Left lung (tissue), 10 donors: Measurements from ENCODE around the gene EIPR1. TPM values are rescaled to one million over a fixed set of nuclear protein-coding genes. Genes with fewer than 3 reads are reported as not detected.

Experiments
- ATAC-seq: fragments of 200-7000 bp; cut with Tn5 transposase; one replicate; pipeline ENCODE4 v1.9.1; 2020; ENCODE audit warnings: moderate library complexity
- DNase-seq, 4 donors: peaks; one replicate each; pipeline ENCODE4 v3.0.0-alpha.2; 2013 to 2020
- H3K27ac ChIP-seq, 2 donors: fragments of 200-600 bp; sonication (generic) in 1 of 2; one replicate each; pipeline versions ENCODE4 v1.5.0 to v1.8.0; 2020 to 2021
- H3K27me3 ChIP-seq, 2 donors: fragments of 200-600 bp; sonication (generic) in 1 of 2; one replicate each; pipeline versions ENCODE4 v1.5.0 to v1.8.0; 2020 to 2021
- H3K36me3 ChIP-seq, 2 donors: fragments of 200-600 bp; sonication (generic) in 1 of 2; one replicate each; pipeline versions ENCODE4 v1.5.0 to v1.8.0; 2020 to 2021
- H3K4me1 ChIP-seq, 2 donors: fragments of 200-600 bp; one replicate each; pipeline ENCODE4 v1.8.0; 2021
- H3K4me3 ChIP-seq, 2 donors: fragments of 200-600 bp; sonication (generic) in 1 of 2; one replicate each; pipeline versions ENCODE4 v1.5.0 to v1.8.0; 2020 to 2021; ENCODE audit warnings: mild to moderate bottlenecking in 1 of 2
- H3K9me3 ChIP-seq, 2 donors: fragments of 200-600 bp; sonication (generic) in 1 of 2; one replicate each; pipeline versions ENCODE4 v1.5.0 to v1.8.0; 2020 to 2021
- intact Hi-C, 2 donors: fragments of 100-400 bp; cut with DNase I; formaldehyde crosslinking; loops; one replicate each; pipeline versions ENCODE4 v1.11.2 to v1.14.2; 2022
- polyA plus RNA-seq, 6 donors: library from polyadenylated mRNA; unstranded; fragments of 120-200 nt; gene quantifications; one replicate each; pipeline ENCODE4 v1.2.1, GENCODE V29; 2013; ENCODE audit not compliant: insufficient read length in 6 of 6
- total RNA-seq, 2 donors: library from RNA; stranded (reverse); fragmentation: NEBNext Ultra II Directional; extraction: Animal tissue kit (Norgen Biotek cat#: 25700); gene quantifications; one replicate each; pipeline ENCODE4 v1.2.1, GENCODE V29; 2021
- TF ChIP-seq, protein P1 (sequence below), 2 donors: fragments of 200-600 bp; sonication (generic) in 1 of 2; IDR thresholded peaks; one replicate each; pipeline versions ENCODE4 v1.5.0 to v1.8.0; 2021; ENCODE audit warnings: antibody characterized with exemption in 2 of 2
- donor health status: DM: no; HTN: yes; CAD: no.
- donor health status: DM: no; HTN: no; CAD: no.

EIPR1 gene
- total and polyA plus RNA-seq, 8 donors, result 18.1 to 24.4 (median 21.0) TPM

- Histone ChIP-seq H3K4me3 (no peak overlapping the region), H3K9me3 (no peaks in the 10 kb centered on the region), H3K27ac (no peak overlapping the region), H3K27me3 (no peaks in the 10 kb centered on the region), H3K4me1 (no peaks in the 10 kb centered on the region), H3K36me3 (peaks cover 0 to 60% of the 10 kb centered on the region in 2 donors)
- no peak for DNase-seq
- intact Hi-C loops, result loop anchor here in 1 of 2 donors (10.0 kb wide), 1 partner anchor 225 kb away; no protein-coding TSS in a partner anchor
- TF ChIP-seq, protein P1, sequence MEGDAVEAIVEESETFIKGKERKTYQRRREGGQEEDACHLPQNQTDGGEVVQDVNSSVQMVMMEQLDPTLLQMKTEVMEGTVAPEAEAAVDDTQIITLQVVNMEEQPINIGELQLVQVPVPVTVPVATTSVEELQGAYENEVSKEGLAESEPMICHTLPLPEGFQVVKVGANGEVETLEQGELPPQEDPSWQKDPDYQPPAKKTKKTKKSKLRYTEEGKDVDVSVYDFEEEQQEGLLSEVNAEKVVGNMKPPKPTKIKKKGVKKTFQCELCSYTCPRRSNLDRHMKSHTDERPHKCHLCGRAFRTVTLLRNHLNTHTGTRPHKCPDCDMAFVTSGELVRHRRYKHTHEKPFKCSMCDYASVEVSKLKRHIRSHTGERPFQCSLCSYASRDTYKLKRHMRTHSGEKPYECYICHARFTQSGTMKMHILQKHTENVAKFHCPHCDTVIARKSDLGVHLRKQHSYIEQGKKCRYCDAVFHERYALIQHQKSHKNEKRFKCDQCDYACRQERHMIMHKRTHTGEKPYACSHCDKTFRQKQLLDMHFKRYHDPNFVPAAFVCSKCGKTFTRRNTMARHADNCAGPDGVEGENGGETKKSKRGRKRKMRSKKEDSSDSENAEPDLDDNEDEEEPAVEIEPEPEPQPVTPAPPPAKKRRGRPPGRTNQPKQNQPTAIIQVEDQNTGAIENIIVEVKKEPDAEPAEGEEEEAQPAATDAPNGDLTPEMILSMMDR (IDR thresholded peaks at IDR 0.05), result no peak
- ATAC-seq, result no peak
These were observed 42.6 kb upstream of the EIPR1 start for GRCh38 chr2:3420076-3420768.

DNA sequence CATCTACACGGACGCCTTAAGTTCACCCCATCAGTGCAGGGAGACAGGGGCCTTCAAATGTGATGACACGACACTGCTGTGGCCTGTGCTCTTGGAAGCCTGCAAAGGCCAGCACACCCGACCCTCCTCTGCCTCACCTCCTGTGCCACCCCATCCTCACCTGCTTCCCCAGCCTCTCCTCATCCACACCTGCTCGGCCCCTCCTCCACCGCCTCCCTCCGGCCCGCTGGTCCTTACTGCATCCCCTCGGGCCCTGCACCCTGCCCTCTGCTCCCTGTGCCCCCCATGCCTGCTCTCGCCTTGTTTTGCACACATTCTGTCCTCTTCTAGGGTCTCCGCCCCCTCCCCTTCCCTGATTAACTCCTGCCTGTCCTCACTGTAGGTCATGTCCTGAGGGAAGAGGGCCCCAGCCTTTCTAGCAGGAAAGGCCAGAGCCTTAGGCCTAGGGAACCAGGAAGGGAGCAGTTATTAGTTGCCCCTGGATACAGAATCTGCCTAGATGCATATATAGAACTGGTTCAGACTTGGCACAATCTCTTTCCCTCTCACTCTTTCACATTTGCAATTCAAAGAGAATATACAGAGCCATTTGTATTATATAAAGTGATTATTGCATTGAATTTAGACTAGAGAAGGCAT, 41.3 kb upstream of the EIPR1 start:
- Histone ChIP-seq H3K27me3 (no peaks in the 10 kb centered on the region), H3K4me1 (no peaks in the 10 kb centered on the region), H3K27ac (no peak overlapping the region), H3K9me3 (no peaks in the 10 kb centered on the region), H3K36me3 (peaks cover 0 to 57% of the 10 kb centered on the region in 2 donors), H3K4me3 (no peak overlapping the region)
- intact Hi-C loops, result no loop called here
- TF ChIP-seq, protein P1 (IDR thresholded peaks at IDR 0.05), result no peak
- DNase-seq (no peak), ATAC-seq (no peak)

- no peak overlapping the region for H3K4me3 ChIP-seq
- ATAC-seq (no peak), DNase-seq (no peak)
- intact Hi-C loops, result no loop called here
- H3K27me3 ChIP-seq, result no peaks in the 10 kb centered on the region
- H3K9me3 ChIP-seq, result no peaks in the 10 kb centered on the region
- peaks cover 0 to 26% of the 10 kb centered on the region in 2 donors for H3K36me3 ChIP-seq
- H3K27ac ChIP-seq, result no peak overlapping the region
- TF ChIP-seq, protein P1 (IDR thresholded peaks at IDR 0.05), result no peak
- H3K4me1 ChIP-seq, result no peaks in the 10 kb centered on the region
These were observed 36.7 kb upstream of the EIPR1 start for GRCh38 chr2:3414133-3414860.

DNA sequence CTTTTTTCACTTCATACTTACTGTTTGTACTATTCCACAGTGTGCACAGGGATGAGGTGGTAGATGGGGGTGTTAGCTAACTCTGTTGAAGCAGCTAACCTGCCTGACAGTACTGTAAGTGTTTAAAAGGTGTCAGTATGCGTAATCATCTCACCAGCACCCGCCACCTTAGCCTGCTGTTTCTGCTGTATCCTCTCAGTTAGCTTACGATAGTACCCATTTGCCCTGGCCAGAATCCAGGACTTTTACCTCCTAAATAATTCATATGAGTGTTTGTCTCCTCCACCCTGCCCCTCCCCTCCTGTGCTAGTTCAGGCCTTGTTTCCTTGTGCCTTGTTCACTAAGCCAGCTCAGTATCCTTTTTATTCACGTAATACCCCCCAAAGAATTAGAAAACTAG, 36.1 kb upstream of the EIPR1 start:
- Histone ChIP-seq H3K9me3 (no peaks in the 10 kb centered on the region), H3K4me1 (no peaks in the 10 kb centered on the region)
- TF ChIP-seq, protein P1 (IDR thresholded peaks at IDR 0.05), result no peak

DNA sequence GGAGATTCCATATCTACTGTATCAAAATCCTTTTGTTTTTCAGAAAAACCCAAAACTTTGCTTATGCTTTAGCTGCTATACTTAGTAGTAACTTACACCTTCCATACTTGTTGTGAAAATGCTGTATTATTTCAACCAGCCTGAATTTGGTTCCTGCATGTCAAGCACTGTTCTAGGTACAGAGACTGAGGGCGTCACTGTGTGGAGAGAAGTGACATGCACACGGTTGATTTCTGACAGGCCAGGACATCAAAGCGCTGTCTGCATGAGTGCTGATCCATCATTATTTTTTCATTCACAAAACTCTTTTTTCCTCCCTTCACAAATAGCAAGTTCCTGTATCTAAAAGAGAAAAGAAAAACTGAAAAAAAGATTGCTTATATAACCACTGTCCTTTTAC, 33.5 kb upstream of the EIPR1 start:
- Histone ChIP-seq H3K27me3 (no peaks in the 10 kb centered on the region), H3K36me3 (peaks cover 0 to 29% of the 10 kb centered on the region in 2 donors), H3K4me1 (peaks cover 0 to 4% of the 10 kb centered on the region in 2 donors), H3K9me3 (no peaks in the 10 kb centered on the region), H3K27ac (no peak overlapping the region), H3K4me3 (no peak overlapping the region)
- TF ChIP-seq, protein P1 (IDR thresholded peaks at IDR 0.05), result no peak
- no peak for DNase-seq
- intact Hi-C loops, result no loop called here
- ATAC-seq, result no peak

More for the DNA sequence above, 36.1 kb upstream of the EIPR1 start:
- intact Hi-C loops, result no loop called here
- H3K27ac ChIP-seq, result no peak overlapping the region
- DNase-seq, result no peak
- no peaks in the 10 kb centered on the region for H3K27me3 ChIP-seq
- ATAC-seq, result no peak
- H3K36me3 ChIP-seq, result peaks cover 0 to 27% of the 10 kb centered on the region in 2 donors
- H3K4me3 ChIP-seq, result no peak overlapping the region
